Naive thymus-derived CD4-positive, alpha-beta T cell (primary cell): Measurements from ENCODE around the gene VPS52. TPM values are rescaled to one million over a fixed set of nuclear protein-coding genes. Genes with fewer than 3 reads are reported as not detected.

Experiments used
- ATAC-seq: fragments of 150-1000 bp; cut with Tn5 transposase; 2 replicates; pipeline ENCODE4 v1.10.0; 2021; ENCODE audit warnings: mild to moderate bottlenecking, moderate library complexity
- CTCF ChIA-PET: fragments of 350-600 bp; sonication (Branson Sonifier 250); formaldehyde crosslinking; loops from one replicate; lab custom pipeline; 2021; ENCODE audit warnings: antibody characterized with exemption; lab: Charles Lee
- POLR2A ChIA-PET: fragments of 350-600 bp; sonication (Branson Sonifier 250); formaldehyde crosslinking; loops from one replicate; lab custom pipeline; 2021; ENCODE audit warnings: antibody characterized with exemption, inconsistent platforms; lab: Charles Lee
- DNase-seq, 9 donors: peaks; one replicate each; pipeline versions ENCODE4 v3.0.0 to v3.0.0-alpha.2; 2020 to 2022; ENCODE audit warnings: mixed read lengths in 1 of 9
- H3K27ac ChIP-seq: one replicate; pipeline ENCODE4 v1.7.0; 2013; ENCODE audit warnings: mild to moderate bottlenecking, low read depth, low read length, moderate library complexity
- H3K27me3 ChIP-seq, 2 donors: one replicate each; pipeline ENCODE4 v1.7.0; 2013; ENCODE audit warnings: low read length in 2 of 2, mild to moderate bottlenecking in 2 of 2, moderate library complexity in 2 of 2; ENCODE audit not compliant: control insufficient read depth in 2 of 2, insufficient read depth in 2 of 2
- H3K36me3 ChIP-seq, 3 experiments: 1 replicate in 2 of 3; 2 replicates in 1 of 3; pipeline ENCODE4 v1.7.0; 2013; ENCODE audit warnings: low read length in 3 of 3, mild to moderate bottlenecking in 3 of 3, moderate library complexity in 1 of 3; ENCODE audit not compliant: insufficient read depth in 3 of 3, control insufficient read depth in 2 of 3
- H3K4me1 ChIP-seq, 2 donors: one replicate each; pipeline ENCODE4 v1.7.0; 2013; ENCODE audit warnings: low read length in 2 of 2, mild to moderate bottlenecking in 2 of 2, moderate library complexity in 1 of 2; ENCODE audit not compliant: control insufficient read depth in 2 of 2, insufficient read depth in 2 of 2
- H3K4me3 ChIP-seq: 2 replicates; pipeline ENCODE4 v1.7.0; 2013; ENCODE audit warnings: mild to moderate bottlenecking, low read length
- H3K9me3 ChIP-seq, 3 experiments: 1 replicate in 2 of 3; 2 replicates in 1 of 3; pipeline ENCODE4 v1.7.0; 2013; ENCODE audit warnings: low read length in 3 of 3; ENCODE audit not compliant: control insufficient read depth in 2 of 3
- H3K27ac Mint-ChIP-seq, 9 donors: one replicate each; pipeline ENCODE4 v1.8.0; 2020 to 2022; ENCODE audit warnings: mixed read lengths in 9 of 9, mild to moderate bottlenecking in 8 of 9, moderate library complexity in 5 of 9, inconsistent platforms in 2 of 9
- H3K27me3 Mint-ChIP-seq, 5 donors: one replicate each; pipeline ENCODE4 v1.8.0; 2021 to 2022; ENCODE audit warnings: mixed read lengths in 5 of 5, mild to moderate bottlenecking in 1 of 5
- H3K36me3 Mint-ChIP-seq, 5 donors: one replicate each; pipeline ENCODE4 v1.8.0; 2020 to 2022; ENCODE audit warnings: mixed read lengths in 5 of 5, mild to moderate bottlenecking in 3 of 5, inconsistent platforms in 1 of 5
- H3K4me1 Mint-ChIP-seq, 7 donors: one replicate each; pipeline ENCODE4 v1.8.0; 2020 to 2022; ENCODE audit warnings: mixed read lengths in 7 of 7, mild to moderate bottlenecking in 3 of 7, inconsistent platforms in 1 of 7
- H3K4me3 Mint-ChIP-seq, 10 donors: one replicate each; pipeline ENCODE4 v1.8.0; 2020 to 2022; ENCODE audit warnings: mild to moderate bottlenecking in 10 of 10, mixed read lengths in 10 of 10, moderate library complexity in 6 of 10, inconsistent platforms in 2 of 10
- H3K9me3 Mint-ChIP-seq, 11 donors: one replicate each; pipeline ENCODE4 v1.8.0; 2020 to 2022; ENCODE audit warnings: mixed read lengths in 11 of 11, mild to moderate bottlenecking in 4 of 11, inconsistent platforms in 1 of 11, moderate library complexity in 1 of 11
- intact Hi-C, 2 donors: fragments of 100-400 bp; cut with micrococcal nuclease; formaldehyde crosslinking; loops; one replicate each; pipeline ENCODE4 v1.15.1; 2023
- polyA plus RNA-seq, 2 donors: library from polyadenylated mRNA; unstranded; fragments of 300-500 nt; fragmentation: Illumina TruSeq; gene quantifications; one replicate each; pipeline ENCODE4 v1.2.3, GENCODE V29; 2021
- total RNA-seq, 6 experiments: library from RNA in 5 of 6; stranded (reverse) in 5 of 6; gene quantifications; 1 replicate in 5 of 6; 2 replicates in 1 of 6; pipeline ENCODE4 v1.2.3 and lab custom pipeline; 2021 to 2026

The VPS52 gene
- total and polyA plus RNA-seq, 7 experiments from 2014 or later = 15.5 to 110 (median 81.1) TPM

- intact Hi-C loops = no loop called here
- H3K9me3 Mint-ChIP-seq = peaks cover 0 to 1% (median 0%) of the 10 kb centered on the region in 11 donors
- H3K4me1 ChIP-seq = peaks cover 4 to 23% of the 10 kb centered on the region in 2 donors
- ChIA-PET CTCF (no interaction called here), POLR2A (interaction anchor here (0.7 to 1.3 kb wide), 2 partner anchors 13 to 35 kb away, joined by 3 read pairs; no protein-coding TSS in a partner anchor)
- peak overlapping the region in 3 of 9 donors; percentile 15 to 31 (median 28) for H3K27ac Mint-ChIP-seq
- H3K4me3 Mint-ChIP-seq = peak overlapping the region; percentile 69 to 88 (median 80)
- peaks cover 29 to 43% (median 34%) of the 10 kb centered on the region in 7 donors for H3K4me1 Mint-ChIP-seq
- ATAC-seq (no peak), DNase-seq (no peak)
- no peaks in the 10 kb centered on the region for H3K9me3 ChIP-seq
- peaks cover 0 to 3% of the 10 kb centered on the region in 2 donors for H3K27me3 ChIP-seq
- H3K36me3 ChIP-seq = peaks cover 0 to 35% (median 6%) of the 10 kb centered on the region in 3 experiments
- H3K4me3 ChIP-seq = peak overlapping the region; percentile 47
- H3K36me3 Mint-ChIP-seq = peaks cover 0 to 18% (median 15%) of the 10 kb centered on the region in 5 donors
- peaks cover 0 to 39% (median 7%) of the 10 kb centered on the region in 5 donors for H3K27me3 Mint-ChIP-seq
- H3K27ac ChIP-seq = no peak overlapping the region
Measured at GRCh38 chr6:33212857-33213165, 58.9 kb downstream of the VPS52 start.

GRCh38 chr6:33211666-33212422, 59.8 kb downstream of the VPS52 start:
- Mint-ChIP-seq H3K9me3 (peaks cover 0 to 1% (median 0%) of the 10 kb centered on the region in 11 donors), H3K4me1 (peaks cover 33 to 43% (median 34%) of the 10 kb centered on the region in 7 donors), H3K4me3 (peak overlapping the region in 3 of 10 donors; percentile 83 to 88 (median 86)), H3K27me3 (peaks cover 0 to 34% (median 6%) of the 10 kb centered on the region in 5 donors), H3K27ac (no peak overlapping the region), H3K36me3 (peaks cover 0 to 18% (median 15%) of the 10 kb centered on the region in 5 donors)
- peaks cover 9 to 28% of the 10 kb centered on the region in 2 donors for H3K4me1 ChIP-seq
- ATAC-seq (no peak), DNase-seq (no peak)
- ChIA-PET POLR2A (interaction anchor here (1.0 kb wide), 1 partner anchor 17 kb away, joined by 4 read pairs; no protein-coding TSS in a partner anchor), CTCF (no interaction called here)
- no peaks in the 10 kb centered on the region for H3K9me3 ChIP-seq
- no peak overlapping the region for H3K4me3 ChIP-seq
- intact Hi-C loops = no loop called here
- peaks cover 0 to 3% of the 10 kb centered on the region in 2 donors for H3K27me3 ChIP-seq
- no peak overlapping the region for H3K27ac ChIP-seq
- H3K36me3 ChIP-seq = peaks cover 0 to 35% (median 6%) of the 10 kb centered on the region in 3 experiments

DNA sequence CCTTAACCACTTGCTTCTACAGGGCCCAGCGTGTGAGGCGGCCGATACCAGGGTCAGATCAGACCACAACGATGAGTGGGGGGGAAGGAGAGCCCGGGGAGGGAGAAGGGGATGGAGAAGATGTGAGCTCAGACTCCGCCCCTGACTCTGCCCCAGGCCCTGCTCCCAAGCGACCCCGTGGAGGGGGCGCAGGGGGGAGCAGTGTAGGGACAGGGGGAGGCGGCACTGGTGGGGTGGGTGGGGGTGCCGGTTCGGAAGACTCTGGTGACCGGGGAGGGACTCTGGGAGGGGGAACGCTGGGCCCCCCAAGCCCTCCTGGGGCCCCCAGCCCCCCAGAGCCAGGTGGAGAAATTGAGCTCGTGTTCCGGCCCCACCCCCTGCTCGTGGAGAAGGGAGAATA, 60.5 kb downstream of the VPS52 start:
- Histone ChIP-seq H3K4me3 (no peak overlapping the region), H3K36me3 (peaks cover 0 to 35% (median 6%) of the 10 kb centered on the region in 3 experiments), H3K27me3 (peaks cover 0 to 3% of the 10 kb centered on the region in 2 donors), H3K27ac (no peak overlapping the region), H3K9me3 (no peaks in the 10 kb centered on the region), H3K4me1 (peaks cover 9 to 28% of the 10 kb centered on the region in 2 donors)
- ChIA-PET POLR2A (interaction anchor here (1.0 kb wide), 1 partner anchor 17 kb away, joined by 4 read pairs; no protein-coding TSS in a partner anchor), CTCF (interaction anchor here (0.8 kb wide), 1 partner anchor 15 kb away, joined by 4 read pairs; no protein-coding TSS in a partner anchor)
- DNase-seq (no peak), ATAC-seq (no peak)
- Mint-ChIP-seq H3K9me3 (peaks cover 0 to 1% (median 0%) of the 10 kb centered on the region in 11 donors), H3K27me3 (peaks cover 0 to 34% (median 6%) of the 10 kb centered on the region in 5 donors), H3K4me3 (no peak overlapping the region), H3K4me1 (peaks cover 35 to 46% (median 37%) of the 10 kb centered on the region in 7 donors), H3K36me3 (peaks cover 0 to 18% (median 15%) of the 10 kb centered on the region in 5 donors), H3K27ac (no peak overlapping the region)
- intact Hi-C loops = no loop called here

DNA sequence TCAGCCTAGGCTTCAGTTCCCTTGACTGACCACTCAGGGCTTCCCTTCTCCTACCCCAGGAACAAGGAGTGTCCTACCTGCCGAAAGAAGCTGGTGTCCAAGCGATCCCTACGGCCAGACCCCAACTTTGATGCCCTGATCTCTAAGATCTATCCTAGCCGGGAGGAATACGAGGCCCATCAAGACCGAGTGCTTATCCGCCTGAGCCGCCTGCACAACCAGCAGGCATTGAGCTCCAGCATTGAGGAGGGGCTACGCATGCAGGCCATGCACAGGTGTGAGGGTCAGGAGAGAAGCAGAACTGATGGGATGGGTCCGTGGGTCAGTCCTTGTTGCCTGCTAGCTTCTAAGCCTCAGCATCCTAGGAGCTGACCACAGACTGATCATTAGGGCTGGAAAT, 61.8 kb downstream of the VPS52 start:
- Mint-ChIP-seq H3K27me3 (peaks cover 0 to 30% (median 6%) of the 10 kb centered on the region in 5 donors), H3K9me3 (peaks cover 0 to 1% (median 0%) of the 10 kb centered on the region in 11 donors), H3K27ac (peak overlapping the region in 4 of 9 donors; percentile 87 to 96 (median 92)), H3K4me3 (peak overlapping the region in 9 of 10 donors; percentile 6 to 96 (median 84)), H3K36me3 (peaks cover 0 to 18% (median 15%) of the 10 kb centered on the region in 5 donors), H3K4me1 (peaks cover 43 to 59% (median 49%) of the 10 kb centered on the region in 7 donors)
- ChIA-PET CTCF (interaction anchor here (1.2 kb wide), 1 partner anchor 39 kb away, joined by 4 read pairs; no protein-coding TSS in a partner anchor), POLR2A (interaction anchor here (0.6 to 3.6 kb wide), 4 partner anchors 18 to 1177 kb away, joined by 3 to 31 read pairs (median 14); partner anchors contain the start of genes COL11A2, RPS18 and VPS52)
- H3K27ac ChIP-seq = no peak overlapping the region
- H3K4me3 ChIP-seq = no peak overlapping the region
- H3K9me3 ChIP-seq = no peaks in the 10 kb centered on the region
- intact Hi-C loops = loop anchor here (10.0 kb wide), 3 partner anchors 1475 to 2005 kb away; partner anchors contain the start of genes C6orf47 (in 1 of the 2), CLIC1 (in 1 of the 2), CSNK2B (in 1 of the 2) and GPANK1 (in 1 of the 2)
- peaks cover 18 to 33% of the 10 kb centered on the region in 2 donors for H3K4me1 ChIP-seq
- peaks cover 0 to 3% of the 10 kb centered on the region in 2 donors for H3K27me3 ChIP-seq
- ATAC-seq = no peak
- H3K36me3 ChIP-seq = peaks cover 0 to 35% (median 6%) of the 10 kb centered on the region in 3 experiments
- DNase-seq = no peak

DNA sequence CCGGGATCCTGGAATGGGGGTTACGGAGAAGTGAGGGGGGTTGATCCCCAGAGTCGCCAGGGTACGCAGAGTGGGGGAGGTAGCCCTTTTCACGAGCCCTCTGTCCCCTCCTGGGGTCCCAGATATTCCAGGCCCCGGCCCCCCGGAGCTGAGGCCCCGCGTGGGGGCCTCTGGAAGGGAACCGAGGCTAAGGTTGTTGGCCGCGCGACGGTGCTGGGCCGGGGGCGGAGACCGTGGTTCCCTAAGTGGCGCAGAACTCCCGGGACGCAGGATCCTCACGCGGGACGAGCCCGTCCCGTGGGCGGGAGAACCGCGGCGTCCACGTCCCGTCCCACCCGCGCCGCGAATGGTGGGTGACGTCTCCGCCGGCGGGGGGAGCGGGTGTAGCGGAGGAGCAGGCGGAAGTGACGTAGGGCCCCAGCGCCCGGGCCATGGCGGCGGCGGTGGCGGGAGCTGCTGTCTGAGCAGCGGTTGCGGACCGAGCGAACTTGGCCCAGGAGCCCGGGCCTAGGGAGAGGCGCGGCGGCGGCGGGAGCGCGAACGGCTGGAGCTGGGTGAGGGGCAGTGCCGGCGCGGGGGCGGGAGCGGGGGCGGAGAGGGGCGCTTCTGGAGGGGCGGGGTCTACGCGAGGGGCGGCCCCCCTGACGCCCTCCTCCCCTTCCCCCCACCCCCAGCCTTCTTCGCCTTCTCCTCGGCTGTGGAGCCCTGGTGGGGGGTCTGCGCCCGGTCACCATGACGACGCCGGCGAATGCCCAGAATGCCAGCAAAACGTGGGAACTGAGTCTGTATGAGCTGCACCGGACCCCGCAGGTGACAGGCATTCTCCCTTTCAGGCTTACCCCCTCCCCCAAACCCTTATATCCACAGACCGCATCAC, 63.3 kb downstream of the VPS52 start, which contains the start of gene RING1:
Gene RING1 (plus strand): TSS at position 410 of the 877 bp plus-strand sequence. CDS start 323 bp downstream, at position 733.
- peaks cover 0 to 44% (median 6%) of the 10 kb centered on the region in 3 experiments for H3K36me3 ChIP-seq
- DNase-seq (peak; percentile 80 to 93 (median 87)), ATAC-seq (peak; percentile 79)
- Mint-ChIP-seq H3K4me3 (peak within 1 kb of the TSS; percentile 83 to 97 (median 90)), H3K36me3 (peaks cover 0 to 22% (median 17%) of the 10 kb centered on the region in 5 donors), H3K27ac (peak within 1 kb of the TSS; percentile 87 to 96 (median 95)), H3K4me1 (peaks cover 43 to 58% (median 52%) of the 10 kb centered on the region in 7 donors), H3K9me3 (peaks cover 0 to 1% (median 0%) of the 10 kb centered on the region in 11 donors), H3K27me3 (peaks cover 0 to 15% (median 6%) of the 10 kb centered on the region in 5 donors)
- POLR2A ChIA-PET = interaction anchor here (0.5 to 3.6 kb wide), 24 partner anchors 8 to 240 kb away, joined by 3 to 31 read pairs (median 4); partner anchors contain the start of genes B3GALT4, BRD2, COL11A2 and PFDN6
- CTCF ChIA-PET = interaction anchor here (0.5 to 1.8 kb wide), 3 partner anchors 41 to 55 kb away, joined by 3 to 13 read pairs (median 3); no protein-coding TSS in a partner anchor
- H3K9me3 ChIP-seq = no peaks in the 10 kb centered on the region
- peaks cover 23 to 34% of the 10 kb centered on the region in 2 donors for H3K4me1 ChIP-seq
- peaks cover 0 to 3% of the 10 kb centered on the region in 2 donors for H3K27me3 ChIP-seq
- peak within 1 kb of the TSS; percentile 92 for H3K4me3 ChIP-seq
- intact Hi-C loops = loop anchor here (1.0 to 10.0 kb wide), 9 partner anchors 8 to 2004 kb away; partner anchors contain the start of genes RXRB (in 2 of the 2), SLC39A7 (in 2 of the 2), C6orf47 (in 1 of the 2) and CLIC1 (in 1 of the 2)
- H3K27ac ChIP-seq = peak within 1 kb of the TSS; percentile 98
